ENCODE results near the gene TRMO. TPM values are rescaled to one million over a fixed set of nuclear protein-coding genes. Genes with fewer than 3 reads are reported as not detected.

Gene TRMO
- total RNA-seq, result 10 to 100 TPM; 10.5 to 23.4 (median 15.7) TPM

DNA sequence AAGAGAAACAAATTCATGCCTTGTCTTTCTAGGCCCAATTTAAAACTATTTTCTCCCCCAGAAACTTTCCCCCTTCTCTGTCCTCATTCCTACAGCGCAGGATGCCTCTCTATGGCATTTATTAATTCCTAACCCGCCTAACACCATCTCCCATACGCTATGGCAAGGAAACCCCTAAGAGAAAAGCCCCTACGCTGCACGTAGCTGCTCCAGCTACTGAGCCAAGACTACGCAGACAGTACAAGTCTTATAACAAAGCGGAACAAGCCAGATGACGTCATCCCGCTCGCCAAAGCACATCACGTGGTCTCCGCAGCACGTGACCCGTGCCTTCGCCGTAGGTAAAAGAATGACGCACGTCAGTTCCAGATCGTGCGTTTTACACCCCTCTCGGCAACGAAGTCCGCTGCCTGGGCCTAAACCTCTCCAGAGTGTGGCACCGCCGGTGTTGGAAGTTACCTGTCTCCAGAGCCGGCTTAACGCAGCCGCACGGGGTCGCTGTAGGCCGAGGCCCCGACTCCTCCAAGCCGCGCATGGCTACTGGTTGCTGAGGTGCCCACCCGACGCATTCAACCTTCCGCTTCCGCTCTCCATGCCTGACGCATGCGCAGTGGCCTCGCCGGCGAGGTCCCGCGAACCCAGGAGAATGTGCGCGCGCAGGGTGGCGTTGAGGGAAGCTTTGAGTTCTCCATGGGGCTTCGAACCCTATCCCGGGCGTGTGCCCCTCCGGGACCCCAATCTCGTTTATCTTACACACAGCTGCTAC lies at the start of gene TRMO:
Gene TRMO, minus strand, starts transcription at position 542 of the 766 bp plus-strand sequence. Its CDS starts 7 bp downstream, at position 535.
- peaks cover 17 to 34% of the 10 kb centered on the region in 2 donors for H3K4me1 ChIP-seq
- H3K27ac ChIP-seq, result peak within 1 kb of the TSS; percentile 90 to 98 (median 94)
- no peaks in the 10 kb centered on the region for H3K36me3 ChIP-seq
- TF ChIP-seq, protein P1, sequence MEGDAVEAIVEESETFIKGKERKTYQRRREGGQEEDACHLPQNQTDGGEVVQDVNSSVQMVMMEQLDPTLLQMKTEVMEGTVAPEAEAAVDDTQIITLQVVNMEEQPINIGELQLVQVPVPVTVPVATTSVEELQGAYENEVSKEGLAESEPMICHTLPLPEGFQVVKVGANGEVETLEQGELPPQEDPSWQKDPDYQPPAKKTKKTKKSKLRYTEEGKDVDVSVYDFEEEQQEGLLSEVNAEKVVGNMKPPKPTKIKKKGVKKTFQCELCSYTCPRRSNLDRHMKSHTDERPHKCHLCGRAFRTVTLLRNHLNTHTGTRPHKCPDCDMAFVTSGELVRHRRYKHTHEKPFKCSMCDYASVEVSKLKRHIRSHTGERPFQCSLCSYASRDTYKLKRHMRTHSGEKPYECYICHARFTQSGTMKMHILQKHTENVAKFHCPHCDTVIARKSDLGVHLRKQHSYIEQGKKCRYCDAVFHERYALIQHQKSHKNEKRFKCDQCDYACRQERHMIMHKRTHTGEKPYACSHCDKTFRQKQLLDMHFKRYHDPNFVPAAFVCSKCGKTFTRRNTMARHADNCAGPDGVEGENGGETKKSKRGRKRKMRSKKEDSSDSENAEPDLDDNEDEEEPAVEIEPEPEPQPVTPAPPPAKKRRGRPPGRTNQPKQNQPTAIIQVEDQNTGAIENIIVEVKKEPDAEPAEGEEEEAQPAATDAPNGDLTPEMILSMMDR (IDR thresholded peaks at IDR 0.05 in 4 of 5, conservative IDR thresholded peaks at IDR 0.05 in 1 of 5), result peak; percentile 55 to 86 (median 76)
- peak; percentile 75 to 81 for TF ChIP-seq POLR2A (IDR thresholded peaks at IDR 0.05)
- DNase-seq (peak; percentile 93 to 97), ATAC-seq (peak; percentile 94 to 97)
- H3K27me3 ChIP-seq, result peaks cover 0 to 4% (median 0%) of the 10 kb centered on the region in 3 donors
- intact Hi-C loops (cut with DNase I; ENCODE audit: low total_unique reads), result loop anchor here (1.0 to 10.0 kb wide), 9 partner anchors 40 to 1505 kb away; partner anchors contain the start of genes ANP32B, CORO2A, NANS and TBC1D2
- in situ Hi-C loops (cut with MboI; ENCODE audit: low sequenced_read_pairs in 4 of 4), result loop anchor here (5.0 to 25.0 kb wide), 6 partner anchors 113 to 865 kb away; partner anchors contain the start of genes TBC1D2 (in 2 of the 4) and ANKS6 (in 1 of the 4)
- peak within 1 kb of the TSS; percentile 66 to 85 (median 68) for H3K4me3 ChIP-seq
- H3K9me3 ChIP-seq, result no peaks in the 10 kb centered on the region

DNA sequence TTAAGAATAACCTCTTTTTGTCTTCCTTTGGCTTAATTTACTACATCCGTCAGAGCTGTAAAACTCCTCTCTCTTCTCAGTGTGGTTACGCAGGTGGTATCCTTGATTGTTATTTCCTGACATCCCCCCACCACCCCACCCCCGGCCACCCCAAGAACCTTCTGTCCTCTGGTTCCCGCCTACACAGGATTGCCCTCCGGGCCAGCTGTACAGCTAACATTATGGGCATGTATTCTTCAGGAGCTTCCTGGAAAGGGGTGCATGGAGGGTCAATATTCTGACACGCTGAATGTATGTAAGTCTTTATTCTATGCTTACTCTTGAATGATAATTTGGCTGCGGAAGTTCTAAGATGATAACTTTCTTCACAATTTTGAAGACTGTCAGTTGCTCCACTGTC lies 47.9 kb upstream of the TRMO start:
- Histone ChIP-seq H3K4me3 (no peak overlapping the region), H3K9me3 (no peaks in the 10 kb centered on the region), H3K27ac (no peak overlapping the region), H3K27me3 (peaks cover 0 to 5% (median 0%) of the 10 kb centered on the region in 3 donors), H3K4me1 (peaks cover 0 to 3% of the 10 kb centered on the region in 2 donors), H3K36me3 (no peaks in the 10 kb centered on the region)
- ATAC-seq, result no peak
- intact Hi-C loops (cut with DNase I; ENCODE audit: low total_unique reads) (no loop called here), in situ Hi-C loops (cut with MboI; ENCODE audit: low sequenced_read_pairs in 4 of 4) (no loop called here)
- DNase-seq, result no peak
- TF ChIP-seq, protein P1 (IDR thresholded peaks at IDR 0.05 in 4 of 5, conservative IDR thresholded peaks at IDR 0.05 in 1 of 5), result no peak
- TF ChIP-seq POLR2A (IDR thresholded peaks at IDR 0.05), result no peak

GRCh38 chr9:97969014-97969413 lies 46.7 kb upstream of the TRMO start:
- TF ChIP-seq, protein P1 (IDR thresholded peaks at IDR 0.05 in 4 of 5, conservative IDR thresholded peaks at IDR 0.05 in 1 of 5), result no peak
- no peak for TF ChIP-seq POLR2A (IDR thresholded peaks at IDR 0.05)
- Histone ChIP-seq H3K4me3 (no peak overlapping the region), H3K27me3 (peaks cover 0 to 5% (median 0%) of the 10 kb centered on the region in 3 donors), H3K27ac (no peak overlapping the region), H3K9me3 (no peaks in the 10 kb centered on the region), H3K36me3 (no peaks in the 10 kb centered on the region), H3K4me1 (peaks cover 0 to 3% of the 10 kb centered on the region in 2 donors)
- intact Hi-C loops (cut with DNase I; ENCODE audit: low total_unique reads) (no loop called here), in situ Hi-C loops (cut with MboI; ENCODE audit: low sequenced_read_pairs in 4 of 4) (no loop called here)
- no peak for DNase-seq
- ATAC-seq, result peak in 1 of 2 donors; percentile 52

- H3K4me3 ChIP-seq, result no peak overlapping the region
- no peaks in the 10 kb centered on the region for H3K36me3 ChIP-seq
- no peak for DNase-seq
- in situ Hi-C loops (cut with MboI; ENCODE audit: low sequenced_read_pairs in 4 of 4), result no loop called here
- no peaks in the 10 kb centered on the region for H3K27me3 ChIP-seq
- H3K27ac ChIP-seq, result no peak overlapping the region
- ATAC-seq, result peak; percentile 46 to 58
- H3K9me3 ChIP-seq, result no peaks in the 10 kb centered on the region
- TF ChIP-seq POLR2A (IDR thresholded peaks at IDR 0.05), result no peak
- TF ChIP-seq, protein P1 (IDR thresholded peaks at IDR 0.05 in 4 of 5, conservative IDR thresholded peaks at IDR 0.05 in 1 of 5), result no peak
- intact Hi-C loops (cut with DNase I; ENCODE audit: low total_unique reads), result no loop called here
- H3K4me1 ChIP-seq, result peaks cover 0 to 7% of the 10 kb centered on the region in 2 donors
Observed at GRCh38 chr9:97966493-97966892, 44.2 kb upstream of the TRMO start.

Measured in gastrocnemius medialis (tissue), 4 donors.